Measurements from ENCODE around the gene PSMB3. TPM values are rescaled to one million over a fixed set of nuclear protein-coding genes. Genes with fewer than 3 reads are reported as not detected.
"Not testable (repeated sequence)": the region's sequence is repeated elsewhere in the genome, so short reads cannot be mapped to it uniquely, and the experiment has no call there.

PSMB3 gene
- total and polyA plus RNA-seq, 2 donors from 2014 or later, result 156 to 347 TPM

GRCh38 chr17:38789185-38789584 is 36.6 kb downstream of the PSMB3 start:
- no peaks in the 10 kb centered on the region for H3K27me3 ChIP-seq (ENCODE audit: control insufficient read depth, insufficient read depth, low read length)
- peak in 2 of 5 donors; percentile 6 to 8 for DNase-seq
- H3K4me3 ChIP-seq (ENCODE audit: low read length in 3 of 3), result no peak overlapping the region
- H3K36me3 ChIP-seq (ENCODE audit: control insufficient read depth in 2 of 3, insufficient read depth in 3 of 3, low read length in 3 of 3), result peaks cover 12 to 29% (median 18%) of the 10 kb centered on the region in 3 donors
- intact Hi-C loops (cut with DNase I), result no loop called here
- H3K27ac ChIP-seq (ENCODE audit: low read depth in 2 of 2, low read length in 2 of 2), result no peak overlapping the region
- peaks cover 0 to 5% (median 4%) of the 10 kb centered on the region in 3 donors for H3K4me1 ChIP-seq (ENCODE audit: control insufficient read depth in 2 of 3, insufficient read depth in 2 of 3, low read depth in 1 of 3, low read length in 3 of 3)
- H3K9me3 ChIP-seq (ENCODE audit: control insufficient read depth in 2 of 3, insufficient read depth in 1 of 3, low read length in 3 of 3), result no peaks in the 10 kb centered on the region
- TF ChIP-seq, protein P1, sequence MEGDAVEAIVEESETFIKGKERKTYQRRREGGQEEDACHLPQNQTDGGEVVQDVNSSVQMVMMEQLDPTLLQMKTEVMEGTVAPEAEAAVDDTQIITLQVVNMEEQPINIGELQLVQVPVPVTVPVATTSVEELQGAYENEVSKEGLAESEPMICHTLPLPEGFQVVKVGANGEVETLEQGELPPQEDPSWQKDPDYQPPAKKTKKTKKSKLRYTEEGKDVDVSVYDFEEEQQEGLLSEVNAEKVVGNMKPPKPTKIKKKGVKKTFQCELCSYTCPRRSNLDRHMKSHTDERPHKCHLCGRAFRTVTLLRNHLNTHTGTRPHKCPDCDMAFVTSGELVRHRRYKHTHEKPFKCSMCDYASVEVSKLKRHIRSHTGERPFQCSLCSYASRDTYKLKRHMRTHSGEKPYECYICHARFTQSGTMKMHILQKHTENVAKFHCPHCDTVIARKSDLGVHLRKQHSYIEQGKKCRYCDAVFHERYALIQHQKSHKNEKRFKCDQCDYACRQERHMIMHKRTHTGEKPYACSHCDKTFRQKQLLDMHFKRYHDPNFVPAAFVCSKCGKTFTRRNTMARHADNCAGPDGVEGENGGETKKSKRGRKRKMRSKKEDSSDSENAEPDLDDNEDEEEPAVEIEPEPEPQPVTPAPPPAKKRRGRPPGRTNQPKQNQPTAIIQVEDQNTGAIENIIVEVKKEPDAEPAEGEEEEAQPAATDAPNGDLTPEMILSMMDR (IDR thresholded peaks at IDR 0.05; ENCODE audit: borderline replicate concordance, extremely low read depth, insufficient read depth), result no peak
- no peak for FAIRE-seq
- H3K9ac ChIP-seq (ENCODE audit: low read length in 3 of 3), result no peak overlapping the region

GRCh38 chr17:38790148-38790707 is 37.7 kb downstream of the PSMB3 start:
- FAIRE-seq; H3K9ac ChIP-seq (ENCODE audit: low read length in 3 of 3); H3K27ac ChIP-seq (ENCODE audit: low read depth in 2 of 2, low read length in 2 of 2); H3K4me1 ChIP-seq (ENCODE audit: control insufficient read depth in 2 of 3, insufficient read depth in 2 of 3, low read depth in 1 of 3, low read length in 3 of 3); H3K9me3 ChIP-seq (ENCODE audit: control insufficient read depth in 2 of 3, insufficient read depth in 1 of 3, low read length in 3 of 3); H3K4me3 ChIP-seq (ENCODE audit: low read length in 3 of 3); intact Hi-C loops (cut with DNase I); DNase-seq; H3K27me3 ChIP-seq (ENCODE audit: control insufficient read depth, insufficient read depth, low read length): not testable (repeated sequence)
- peaks cover 8 to 20% (median 10%) of the 10 kb centered on the region in 3 donors for H3K36me3 ChIP-seq (ENCODE audit: control insufficient read depth in 2 of 3, insufficient read depth in 3 of 3, low read length in 3 of 3)

DNA sequence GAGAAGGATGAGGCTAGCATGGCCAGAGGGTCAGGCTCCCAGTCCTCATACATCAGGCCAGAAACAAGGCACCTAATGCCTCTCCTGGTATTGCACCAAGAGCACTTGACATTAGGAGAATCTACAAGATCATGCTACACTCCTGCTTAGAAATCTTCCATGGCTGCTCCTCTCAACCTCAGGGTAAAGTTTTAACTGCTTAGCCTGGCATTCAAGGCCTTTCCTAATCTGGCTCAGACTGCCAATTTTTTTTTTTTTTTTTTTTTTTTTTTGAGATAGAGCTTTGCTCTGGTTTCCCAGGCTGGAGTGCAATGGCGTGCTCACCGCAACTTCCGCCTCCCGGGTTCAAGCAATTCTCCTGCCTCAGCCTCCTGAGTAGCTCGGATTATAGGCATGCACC is 38.6 kb downstream of the PSMB3 start:
- intact Hi-C loops (cut with DNase I), result no loop called here
- H3K9ac ChIP-seq (ENCODE audit: low read length in 3 of 3), result no peak overlapping the region
- DNase-seq (no peak), FAIRE-seq (no peak)
- peaks cover 0 to 7% (median 4%) of the 10 kb centered on the region in 3 donors for H3K4me1 ChIP-seq (ENCODE audit: control insufficient read depth in 2 of 3, insufficient read depth in 2 of 3, low read depth in 1 of 3, low read length in 3 of 3)
- TF ChIP-seq, protein P1 (IDR thresholded peaks at IDR 0.05; ENCODE audit: borderline replicate concordance, extremely low read depth, insufficient read depth), result no peak
- no peaks in the 10 kb centered on the region for H3K27me3 ChIP-seq (ENCODE audit: control insufficient read depth, insufficient read depth, low read length)
- H3K27ac ChIP-seq (ENCODE audit: low read depth in 2 of 2, low read length in 2 of 2), result no peak overlapping the region
- H3K4me3 ChIP-seq (ENCODE audit: low read length in 3 of 3), result no peak overlapping the region
- H3K9me3 ChIP-seq (ENCODE audit: control insufficient read depth in 2 of 3, insufficient read depth in 1 of 3, low read length in 3 of 3), result no peaks in the 10 kb centered on the region
- peaks cover 4 to 11% (median 6%) of the 10 kb centered on the region in 3 donors for H3K36me3 ChIP-seq (ENCODE audit: control insufficient read depth in 2 of 3, insufficient read depth in 3 of 3, low read length in 3 of 3)

GRCh38 chr17:38794221-38794620 is 41.7 kb downstream of the PSMB3 start:
- Histone ChIP-seq H3K27me3 (ENCODE audit: control insufficient read depth, insufficient read depth, low read length) (no peaks in the 10 kb centered on the region), H3K9ac (ENCODE audit: low read length in 3 of 3) (no peak overlapping the region), H3K27ac (ENCODE audit: low read depth in 2 of 2, low read length in 2 of 2) (no peak overlapping the region), H3K9me3 (ENCODE audit: control insufficient read depth in 2 of 3, insufficient read depth in 1 of 3, low read length in 3 of 3) (no peaks in the 10 kb centered on the region), H3K4me3 (ENCODE audit: low read length in 3 of 3) (no peak overlapping the region), H3K36me3 (ENCODE audit: control insufficient read depth in 2 of 3, insufficient read depth in 3 of 3, low read length in 3 of 3) (peaks cover 0 to 4% (median 2%) of the 10 kb centered on the region in 3 donors), H3K4me1 (ENCODE audit: control insufficient read depth in 2 of 3, insufficient read depth in 2 of 3, low read depth in 1 of 3, low read length in 3 of 3) (peaks cover 3 to 24% (median 10%) of the 10 kb centered on the region in 3 donors)
- TF ChIP-seq, protein P1 (IDR thresholded peaks at IDR 0.05; ENCODE audit: borderline replicate concordance, extremely low read depth, insufficient read depth), result no peak
- FAIRE-seq (no peak), DNase-seq (no peak)
- intact Hi-C loops (cut with DNase I), result no loop called here
